OCI-LY7 (cell line): ENCODE results near the gene PDE6D.

Source experiments
- EZH2phosphoT487 ChIP-seq: fragments of 200-600 bp; sonication (generic); IDR thresholded peaks from 2 replicates; pipeline ENCODE4 v1.6.1; 2018; ENCODE audit warnings: low read depth, borderline replicate concordance, mild to moderate bottlenecking, mixed run types, antibody characterized with exemption, low read length, moderate library complexity, mixed read lengths
- TF ChIP-seq, protein P1 (sequence below): fragments of 200-600 bp; sonication (generic); conservative IDR thresholded peaks from 2 replicates; pipeline ENCODE4 v1.5.1; 2014; ENCODE audit warnings: mild to moderate bottlenecking, antibody characterized with exemption, low read length, moderate library complexity, mixed read lengths

DNA sequence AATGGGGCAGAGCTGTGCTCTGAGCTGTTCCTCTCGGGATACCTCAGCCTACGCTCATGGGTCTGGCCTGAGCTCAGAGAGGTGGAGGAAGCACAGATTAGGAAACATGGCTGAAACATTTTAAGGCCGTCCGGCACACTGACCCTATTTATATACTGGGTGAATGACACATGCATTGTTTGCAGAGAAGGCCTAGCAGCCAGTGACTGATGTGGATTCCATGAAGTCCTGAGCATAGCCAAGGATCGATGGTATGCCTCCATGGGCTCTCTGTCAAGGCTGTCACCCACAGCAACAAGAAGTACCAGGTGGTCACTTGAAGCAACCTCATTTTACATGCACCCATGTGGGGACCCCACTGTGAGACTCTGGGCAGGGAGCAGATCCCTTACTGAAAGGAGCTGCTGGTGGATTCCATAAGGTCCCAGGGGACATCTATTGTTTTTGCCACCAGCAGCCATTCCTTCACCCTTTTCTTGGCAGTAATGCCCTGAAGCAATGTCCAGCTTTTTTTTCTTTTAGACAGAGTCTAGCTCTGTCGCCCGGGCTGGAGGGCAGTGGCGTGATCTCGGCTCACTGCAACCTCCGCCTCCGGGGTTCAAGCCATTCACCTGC is 64.3 kb downstream of the PDE6D start:
- TF ChIP-seq, protein P1, sequence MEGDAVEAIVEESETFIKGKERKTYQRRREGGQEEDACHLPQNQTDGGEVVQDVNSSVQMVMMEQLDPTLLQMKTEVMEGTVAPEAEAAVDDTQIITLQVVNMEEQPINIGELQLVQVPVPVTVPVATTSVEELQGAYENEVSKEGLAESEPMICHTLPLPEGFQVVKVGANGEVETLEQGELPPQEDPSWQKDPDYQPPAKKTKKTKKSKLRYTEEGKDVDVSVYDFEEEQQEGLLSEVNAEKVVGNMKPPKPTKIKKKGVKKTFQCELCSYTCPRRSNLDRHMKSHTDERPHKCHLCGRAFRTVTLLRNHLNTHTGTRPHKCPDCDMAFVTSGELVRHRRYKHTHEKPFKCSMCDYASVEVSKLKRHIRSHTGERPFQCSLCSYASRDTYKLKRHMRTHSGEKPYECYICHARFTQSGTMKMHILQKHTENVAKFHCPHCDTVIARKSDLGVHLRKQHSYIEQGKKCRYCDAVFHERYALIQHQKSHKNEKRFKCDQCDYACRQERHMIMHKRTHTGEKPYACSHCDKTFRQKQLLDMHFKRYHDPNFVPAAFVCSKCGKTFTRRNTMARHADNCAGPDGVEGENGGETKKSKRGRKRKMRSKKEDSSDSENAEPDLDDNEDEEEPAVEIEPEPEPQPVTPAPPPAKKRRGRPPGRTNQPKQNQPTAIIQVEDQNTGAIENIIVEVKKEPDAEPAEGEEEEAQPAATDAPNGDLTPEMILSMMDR = no peak
- no peak for TF ChIP-seq EZH2phosphoT487
